Pancreas (tissue), 10 donors: ENCODE measurements around the gene RANBP6. TPM values are rescaled to one million over a fixed set of nuclear protein-coding genes. Genes with fewer than 3 reads are reported as not detected.
A peak's percentile ranks its signal among the peaks of the same experiment; 100 is the strongest.

Experiments used
- ATAC-seq, 4 donors: fragments of 200-7000 bp; cut with Tn5 transposase; one replicate each; pipeline versions ENCODE4 v1.8.0 to v1.9.1; 2020; ENCODE audit warnings: mild to moderate bottlenecking in 4 of 4, moderate library complexity in 4 of 4
- DNase-seq, 6 donors: peaks; one replicate each; pipeline ENCODE4 v3.0.0-alpha.2; 2020
- FAIRE-seq: peaks from 2 replicates; lab custom pipeline; 2012; peaks lifted over from hg19 to GRCh38; lab: Jason Lieb, UNC
- H3K27ac ChIP-seq, 4 donors: fragments of 200-600 bp; sonication (generic); 1 replicate in 3 of 4; 2 replicates in 1 of 4; pipeline versions ENCODE4 v1.5.0 to v1.8.0; 2020
- H3K27me3 ChIP-seq, 4 donors: fragments of 200-600 bp; one replicate each; pipeline ENCODE4 v1.8.0; 2021
- H3K36me3 ChIP-seq, 3 donors: fragments of 200-600 bp; sonication (generic) in 1 of 3; one replicate each; pipeline versions ENCODE4 v1.5.0 to v1.8.0; 2020 to 2021
- H3K4me1 ChIP-seq, 3 donors: fragments of 200-600 bp; one replicate each; pipeline ENCODE4 v1.8.0; 2021
- H3K4me3 ChIP-seq, 4 donors: fragments of 200-600 bp; sonication (generic) in 2 of 4; one replicate each; pipeline versions ENCODE4 v1.5.0 to v1.8.0; 2020 to 2021
- H3K9me3 ChIP-seq, 4 donors: fragments of 200-600 bp; one replicate each; pipeline ENCODE4 v1.8.0; 2021
- CTCF ChIP-seq, 4 donors: fragments of 200-600 bp; sonication (generic) in 3 of 4; IDR thresholded peaks; one replicate each; pipeline versions ENCODE4 v1.5.0 to v1.8.0; 2021; ENCODE audit warnings: antibody characterized with exemption in 4 of 4
- WGBS, 2 donors: extraction: QIAGEN DNeasy Blood & Tissue Kit; methylation state at CpG; one replicate each; pipeline ENCODE4 v1.1.7; 2013; 5-methylcytosine and 5-hydroxymethylcytosine counted together
- intact Hi-C, 3 donors: fragments of 100-400 bp; cut with DNase I; formaldehyde crosslinking; loops; one replicate each; pipeline versions ENCODE4 v1.11.1 to v1.14.2; 2022
- polyA plus RNA-seq, 2 donors: library from polyadenylated mRNA; stranded (reverse); fragments of 200-250 nt; gene quantifications; one replicate each; pipeline ENCODE4 v1.2.3, GENCODE V29; 2013
- total RNA-seq, 6 donors: library from RNA; stranded (reverse); fragmentation: NEBNext Ultra II Directional in 4 of 6; extraction: Animal tissue kit (Norgen Biotek cat#: 25700) in 4 of 6; gene quantifications; one replicate each; pipeline versions ENCODE4 v1.2.1 to v1.2.4, GENCODE V29; 2021 to 2023
- donor health status: healthy with polysubstance abuse.
- donor health status: DM: no; HTN: no; CAD: no; lungs with moderate emphysema.
- donor health status: DM: no; HTN: no; CAD: no.
- donor health status: control.
- donor health status: control.
- donor health status: Bipolar disorder and iron deficiency.
- donor health status: DM: yes; HTN: yes; CAD: no.
- donor health status: DM: no; HTN: no; CAD: no.
- donor health status: DM: no; HTN: no; CAD: no.
- donor health status: DM: yes; HTN: yes; CAD: no.

The RANBP6 gene
- total and polyA plus RNA-seq, 8 donors, result 2.9 to 9.4 (median 5.1) TPM

- peak; percentile 65 to 83 (median 78) for ATAC-seq
- H3K4me3 ChIP-seq, result peak overlapping the region; percentile 76 to 90 (median 84)
- H3K9me3 ChIP-seq, result no peaks in the 10 kb centered on the region
- DNase-seq, result peak; percentile 83 to 96 (median 88)
- no peaks in the 10 kb centered on the region for H3K36me3 ChIP-seq
- H3K27me3 ChIP-seq, result no peaks in the 10 kb centered on the region
- H3K4me1 ChIP-seq, result peaks cover 18 to 36% (median 21%) of the 10 kb centered on the region in 3 donors
- 1% methylated on average over 43 to 59 of the region's 59 CpGs for WGBS, 2 donors
- TF ChIP-seq CTCF (IDR thresholded peaks at IDR 0.05), result no peak
- FAIRE-seq, result no peak
- intact Hi-C loops, result no loop called here
- H3K27ac ChIP-seq, result peak overlapping the region; percentile 88 to 95 (median 94)
These were observed 8.2 kb downstream of the RANBP6 start for GRCh38 chr9:6007058-6007769.

DNA sequence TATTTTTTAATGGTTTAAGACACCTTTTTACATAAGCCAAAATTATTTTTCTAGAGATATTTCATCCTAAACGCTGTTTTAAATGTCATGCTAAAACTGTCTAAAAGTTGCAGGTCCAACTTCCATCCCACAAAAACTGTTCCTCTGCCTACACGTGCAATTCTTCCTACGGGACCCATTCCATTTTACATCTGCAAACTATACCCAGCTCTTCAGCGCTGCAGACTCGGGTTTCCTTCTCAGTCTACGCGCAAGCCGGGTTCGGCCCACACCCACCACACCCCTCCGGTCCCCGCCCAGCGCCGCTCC, 8.7 kb downstream of the RANBP6 start:
- no peaks in the 10 kb centered on the region for H3K9me3 ChIP-seq
- no peak for TF ChIP-seq CTCF (IDR thresholded peaks at IDR 0.05)
- peak overlapping the region in 3 of 4 donors; percentile 88 to 95 (median 95) for H3K27ac ChIP-seq
- H3K4me3 ChIP-seq, result peak overlapping the region; percentile 76 to 90 (median 84)
- no peak for ATAC-seq
- DNase-seq, result no peak
- peaks cover 14 to 36% (median 16%) of the 10 kb centered on the region in 3 donors for H3K4me1 ChIP-seq
- no peak for FAIRE-seq
- no peaks in the 10 kb centered on the region for H3K27me3 ChIP-seq
- WGBS, 2 donors, result 0% methylated on average over 13 of the region's 13 CpGs
- H3K36me3 ChIP-seq, result no peaks in the 10 kb centered on the region
- intact Hi-C loops, result no loop called here

DNA sequence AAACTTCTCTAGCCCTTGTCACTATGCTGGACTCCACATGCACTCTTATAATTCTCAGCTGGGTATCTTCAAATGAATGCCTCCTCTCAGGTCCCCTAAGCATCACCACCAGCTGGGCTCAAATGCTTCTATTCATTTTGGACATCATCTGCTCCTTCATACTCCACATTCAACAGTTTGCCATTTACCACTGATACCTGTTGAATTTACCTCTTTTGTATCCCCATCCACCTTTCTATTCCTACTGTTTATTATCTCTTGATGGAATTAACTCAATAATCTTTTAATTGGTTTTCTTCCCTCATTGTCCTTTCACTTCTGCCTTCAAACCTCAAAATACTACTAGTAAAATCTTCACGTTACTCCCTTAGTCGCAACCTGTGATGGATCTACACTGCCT, 14.5 kb downstream of the RANBP6 start:
- no peak for DNase-seq
- ATAC-seq, result no peak
- peaks cover 9 to 27% (median 14%) of the 10 kb centered on the region in 3 donors for H3K4me1 ChIP-seq
- H3K27ac ChIP-seq, result no peak overlapping the region
- no peaks in the 10 kb centered on the region for H3K9me3 ChIP-seq
- TF ChIP-seq CTCF (IDR thresholded peaks at IDR 0.05), result no peak
- no peaks in the 10 kb centered on the region for H3K27me3 ChIP-seq
- no peak overlapping the region for H3K4me3 ChIP-seq
- H3K36me3 ChIP-seq, result no peaks in the 10 kb centered on the region
- WGBS, 2 donors, result 97% methylated on average over 2 of the region's 2 CpGs
- intact Hi-C loops, result no loop called here
- FAIRE-seq, result no peak

DNA sequence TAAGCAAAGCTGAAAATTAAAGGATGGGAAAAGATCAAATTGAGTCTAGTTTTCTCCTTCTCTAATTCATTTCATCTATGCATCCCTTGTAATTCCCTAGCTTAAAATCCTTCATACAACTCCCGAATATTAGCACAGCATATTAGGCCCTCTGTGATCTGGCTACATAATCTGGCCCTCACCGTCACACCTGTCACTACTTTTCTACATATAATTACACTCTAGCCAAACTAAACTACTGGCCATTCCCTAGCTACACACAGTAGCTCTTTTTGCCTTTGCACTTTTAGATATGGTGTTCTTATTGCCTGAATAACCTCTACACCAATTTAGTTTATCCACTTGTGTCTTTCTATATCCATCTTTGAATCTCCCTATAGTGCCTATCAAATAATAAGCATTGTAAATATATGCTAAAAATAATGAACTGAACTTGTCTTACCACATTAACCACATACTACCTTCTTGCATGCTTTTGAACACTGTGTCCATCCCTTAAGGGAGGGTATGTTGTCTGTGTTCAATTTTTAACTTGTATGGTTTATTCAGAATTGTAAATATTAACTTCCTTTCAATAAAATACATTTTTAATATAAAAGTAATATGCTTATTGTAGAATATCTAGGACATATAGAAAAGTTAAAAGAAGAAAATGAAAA, 15.9 kb downstream of the RANBP6 start:
- H3K27ac ChIP-seq, result no peak overlapping the region
- intact Hi-C loops, result no loop called here
- WGBS, 2 donors, result 56% methylated on average over 2 of the region's 2 CpGs
- H3K4me3 ChIP-seq, result no peak overlapping the region
- TF ChIP-seq CTCF (IDR thresholded peaks at IDR 0.05), result no peak
- FAIRE-seq (peak; percentile 78), DNase-seq (no peak), ATAC-seq (no peak)
- H3K9me3 ChIP-seq, result no peaks in the 10 kb centered on the region
- no peaks in the 10 kb centered on the region for H3K27me3 ChIP-seq
- H3K4me1 ChIP-seq, result peaks cover 3 to 16% (median 7%) of the 10 kb centered on the region in 3 donors
- H3K36me3 ChIP-seq, result no peaks in the 10 kb centered on the region

DNA sequence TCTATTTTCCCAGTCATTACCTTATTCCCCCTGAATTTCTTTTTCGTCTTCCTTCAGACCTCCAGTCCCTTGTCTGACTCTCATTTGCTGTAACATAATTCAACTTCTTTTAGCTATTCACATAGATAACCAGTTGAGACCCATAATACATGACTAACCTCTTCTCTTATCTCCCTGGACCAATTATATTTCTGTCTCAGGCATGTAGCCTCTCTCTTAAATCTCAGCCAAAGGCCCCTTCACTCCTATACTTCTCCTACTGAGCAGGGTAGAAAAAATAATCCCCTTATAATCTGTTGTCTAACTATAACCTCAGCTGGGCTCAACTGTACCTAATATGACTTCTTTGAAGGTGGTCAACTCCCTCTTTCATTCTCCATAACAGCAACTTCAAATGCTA, 20.9 kb downstream of the RANBP6 start:
- WGBS, 2 donors, result 84 to 85% methylated on average over 1 of the region's 1 CpG
- Histone ChIP-seq H3K4me3 (no peak overlapping the region), H3K4me1 (peaks cover 0 to 7% (median 4%) of the 10 kb centered on the region in 3 donors), H3K27me3 (no peaks in the 10 kb centered on the region), H3K27ac (no peak overlapping the region), H3K36me3 (no peaks in the 10 kb centered on the region), H3K9me3 (no peaks in the 10 kb centered on the region)
- ATAC-seq, result no peak
- DNase-seq, result no peak
- intact Hi-C loops, result no loop called here
- FAIRE-seq, result no peak
- TF ChIP-seq CTCF (IDR thresholded peaks at IDR 0.05), result no peak
